ENCODE results near the gene MNAT1. TPM values are rescaled to one million over a fixed set of nuclear protein-coding genes. Genes with fewer than 3 reads are reported as not detected.

The MNAT1 gene
- total RNA-seq, 1 donor from 2014 or later: 37.1 TPM

DNA sequence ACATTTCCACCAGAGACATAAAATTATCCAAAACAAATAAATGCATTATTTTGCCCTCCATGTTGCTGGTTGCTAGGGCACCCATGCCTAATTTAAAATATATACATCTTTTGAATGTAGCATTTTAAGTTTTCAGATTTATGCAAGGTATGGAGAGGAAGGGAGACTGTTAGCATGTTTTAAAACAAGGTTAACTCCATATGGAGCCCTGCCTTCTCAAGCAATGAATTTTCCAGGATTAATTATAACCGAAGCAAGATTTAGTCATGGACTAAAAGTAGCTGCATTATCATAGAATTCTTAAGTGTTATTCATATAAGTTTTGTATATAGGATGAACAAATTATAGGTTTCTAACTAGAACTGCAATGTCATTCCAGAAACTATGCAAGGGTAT is 209.1 kb downstream of the MNAT1 start:
- no peak overlapping the region for H3K27ac Mint-ChIP-seq
- no peaks in the 10 kb centered on the region for H3K4me1 Mint-ChIP-seq
- TF ChIP-seq, protein P1, sequence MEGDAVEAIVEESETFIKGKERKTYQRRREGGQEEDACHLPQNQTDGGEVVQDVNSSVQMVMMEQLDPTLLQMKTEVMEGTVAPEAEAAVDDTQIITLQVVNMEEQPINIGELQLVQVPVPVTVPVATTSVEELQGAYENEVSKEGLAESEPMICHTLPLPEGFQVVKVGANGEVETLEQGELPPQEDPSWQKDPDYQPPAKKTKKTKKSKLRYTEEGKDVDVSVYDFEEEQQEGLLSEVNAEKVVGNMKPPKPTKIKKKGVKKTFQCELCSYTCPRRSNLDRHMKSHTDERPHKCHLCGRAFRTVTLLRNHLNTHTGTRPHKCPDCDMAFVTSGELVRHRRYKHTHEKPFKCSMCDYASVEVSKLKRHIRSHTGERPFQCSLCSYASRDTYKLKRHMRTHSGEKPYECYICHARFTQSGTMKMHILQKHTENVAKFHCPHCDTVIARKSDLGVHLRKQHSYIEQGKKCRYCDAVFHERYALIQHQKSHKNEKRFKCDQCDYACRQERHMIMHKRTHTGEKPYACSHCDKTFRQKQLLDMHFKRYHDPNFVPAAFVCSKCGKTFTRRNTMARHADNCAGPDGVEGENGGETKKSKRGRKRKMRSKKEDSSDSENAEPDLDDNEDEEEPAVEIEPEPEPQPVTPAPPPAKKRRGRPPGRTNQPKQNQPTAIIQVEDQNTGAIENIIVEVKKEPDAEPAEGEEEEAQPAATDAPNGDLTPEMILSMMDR (IDR thresholded peaks at IDR 0.05): no peak
- ChIA-PET CTCF (no interaction called here), POLR2A (no interaction called here)
- H3K9me3 Mint-ChIP-seq: no peaks in the 10 kb centered on the region
- H3K27me3 Mint-ChIP-seq: no peaks in the 10 kb centered on the region
- no peak overlapping the region for H3K4me3 Mint-ChIP-seq
- H3K36me3 Mint-ChIP-seq (ENCODE audit: low read depth): peaks cover 18% of the 10 kb centered on the region
- no peak for DNase-seq
- ATAC-seq (ENCODE audit: low read depth): no peak
- intact Hi-C loops (cut with micrococcal nuclease): no loop called here

GRCh38 chr14:60944204-60944603 is 209.6 kb downstream of the MNAT1 start:
- DNase-seq (no peak), ATAC-seq (ENCODE audit: low read depth) (no peak)
- TF ChIP-seq, protein P1 (IDR thresholded peaks at IDR 0.05): no peak
- intact Hi-C loops (cut with micrococcal nuclease): no loop called here
- Mint-ChIP-seq H3K4me1 (no peaks in the 10 kb centered on the region), H3K4me3 (no peak overlapping the region), H3K27ac (no peak overlapping the region), H3K9me3 (no peaks in the 10 kb centered on the region), H3K36me3 (ENCODE audit: low read depth) (peaks cover 18% of the 10 kb centered on the region), H3K27me3 (no peaks in the 10 kb centered on the region)
- ChIA-PET POLR2A (no interaction called here), CTCF (interaction anchor here (0.7 kb wide), 1 partner anchor 386 kb away, joined by 3 read pairs; no protein-coding TSS in a partner anchor)

DNA sequence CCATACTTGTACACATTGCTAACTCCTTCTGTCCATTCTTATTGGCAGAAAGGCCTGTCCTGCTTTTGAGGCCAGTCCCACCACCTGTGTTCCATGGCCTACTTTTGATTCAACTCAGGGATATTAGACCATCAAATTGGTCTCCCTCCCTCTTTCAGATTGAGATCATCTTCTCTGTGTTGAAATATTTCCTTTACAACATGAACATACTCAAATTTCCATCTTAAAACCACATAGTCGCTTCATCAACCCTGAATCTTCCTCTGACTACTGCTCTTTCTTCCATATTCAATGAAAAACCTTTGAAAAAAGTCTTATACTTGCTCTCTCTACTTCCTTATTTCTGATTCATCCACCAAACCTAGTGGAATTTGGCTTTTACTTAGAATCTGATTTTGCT is 211.4 kb downstream of the MNAT1 start:
- Mint-ChIP-seq H3K4me3 (no peak overlapping the region), H3K27me3 (no peaks in the 10 kb centered on the region), H3K27ac (no peak overlapping the region), H3K36me3 (ENCODE audit: low read depth) (peaks cover 20% of the 10 kb centered on the region), H3K4me1 (no peaks in the 10 kb centered on the region), H3K9me3 (no peaks in the 10 kb centered on the region)
- ChIA-PET POLR2A (no interaction called here), CTCF (no interaction called here)
- intact Hi-C loops (cut with micrococcal nuclease): no loop called here
- DNase-seq: no peak
- TF ChIP-seq, protein P1 (IDR thresholded peaks at IDR 0.05): no peak
- no peak for ATAC-seq (ENCODE audit: low read depth)

DNA sequence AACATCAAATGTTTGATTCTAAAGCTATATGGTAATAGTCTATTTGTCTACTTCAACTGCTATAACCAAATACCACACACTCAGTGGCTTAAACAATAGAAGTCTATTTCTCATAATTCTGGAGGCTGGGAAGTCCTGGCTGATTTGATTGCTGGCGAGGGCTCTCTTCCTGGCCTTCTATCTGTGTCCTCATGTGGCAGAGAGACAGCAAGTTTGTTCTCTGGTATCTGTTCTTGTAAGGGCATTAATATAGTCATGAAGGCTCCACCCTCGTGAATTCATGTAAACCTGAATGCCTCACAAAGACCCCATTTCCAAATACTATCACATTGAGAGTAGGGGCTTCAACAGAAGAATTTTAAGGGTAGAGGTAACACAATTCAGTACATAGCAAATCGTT is 212.2 kb downstream of the MNAT1 start:
- Mint-ChIP-seq H3K27me3 (no peaks in the 10 kb centered on the region), H3K27ac (no peak overlapping the region), H3K4me1 (no peaks in the 10 kb centered on the region), H3K9me3 (no peaks in the 10 kb centered on the region), H3K4me3 (no peak overlapping the region), H3K36me3 (ENCODE audit: low read depth) (peaks cover 17% of the 10 kb centered on the region)
- ATAC-seq (ENCODE audit: low read depth): no peak
- TF ChIP-seq, protein P1 (IDR thresholded peaks at IDR 0.05): no peak
- intact Hi-C loops (cut with micrococcal nuclease): no loop called here
- CTCF ChIA-PET: no interaction called here
- no peak for DNase-seq
- POLR2A ChIA-PET: no interaction called here

DNA sequence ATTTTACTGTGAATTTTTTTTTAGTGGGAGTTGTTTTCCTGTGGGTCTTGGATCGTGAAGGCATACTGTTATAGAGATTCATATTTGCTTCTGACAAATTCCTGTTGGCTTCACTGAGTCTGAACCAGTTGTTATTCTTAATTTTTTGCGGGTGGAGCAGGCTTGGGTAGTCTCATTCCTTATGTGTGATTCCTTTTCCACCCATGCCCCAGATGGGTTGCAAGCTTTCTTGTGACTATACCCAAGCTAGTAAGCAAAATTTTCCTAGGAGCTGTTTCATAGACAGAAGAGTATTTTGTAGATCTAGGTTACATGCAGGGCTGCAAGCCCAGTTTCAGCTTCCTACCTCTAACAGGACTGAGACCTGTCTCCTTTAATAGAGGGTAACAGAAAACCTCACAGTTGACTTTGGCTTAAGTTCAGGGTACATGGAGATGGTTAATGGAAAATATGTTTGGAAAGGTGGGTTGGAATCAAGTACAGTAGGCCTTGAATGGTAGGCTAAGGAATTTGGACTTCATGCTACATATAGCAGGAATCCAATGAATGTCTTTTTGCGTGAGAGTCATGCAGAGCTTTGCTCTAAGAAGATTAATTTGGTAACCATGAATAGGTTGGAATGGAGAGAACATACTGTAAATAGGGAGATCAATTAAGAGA is 217.3 kb downstream of the MNAT1 start:
- peaks cover 27% of the 10 kb centered on the region for H3K36me3 Mint-ChIP-seq (ENCODE audit: low read depth)
- ATAC-seq (ENCODE audit: low read depth): no peak
- peaks cover 12% of the 10 kb centered on the region for H3K9me3 Mint-ChIP-seq
- ChIA-PET POLR2A (no interaction called here), CTCF (interaction anchor here (0.5 to 0.9 kb wide), 2 partner anchors 28 to 29 kb away, joined by 3 to 4 read pairs; partner anchors contain the start of genes SLC38A6 and TRMT5)
- H3K27me3 Mint-ChIP-seq: no peaks in the 10 kb centered on the region
- TF ChIP-seq, protein P1 (IDR thresholded peaks at IDR 0.05): no peak
- no peak overlapping the region for H3K27ac Mint-ChIP-seq
- no peaks in the 10 kb centered on the region for H3K4me1 Mint-ChIP-seq
- intact Hi-C loops (cut with micrococcal nuclease): no loop called here
- no peak for DNase-seq
- H3K4me3 Mint-ChIP-seq: no peak overlapping the region

Data from activated B cell treated with CpG ODN at 0.5 μM for 24 hours (primary cell).